ENCODE results near the gene DGKG.

The DGKG gene

DNA sequence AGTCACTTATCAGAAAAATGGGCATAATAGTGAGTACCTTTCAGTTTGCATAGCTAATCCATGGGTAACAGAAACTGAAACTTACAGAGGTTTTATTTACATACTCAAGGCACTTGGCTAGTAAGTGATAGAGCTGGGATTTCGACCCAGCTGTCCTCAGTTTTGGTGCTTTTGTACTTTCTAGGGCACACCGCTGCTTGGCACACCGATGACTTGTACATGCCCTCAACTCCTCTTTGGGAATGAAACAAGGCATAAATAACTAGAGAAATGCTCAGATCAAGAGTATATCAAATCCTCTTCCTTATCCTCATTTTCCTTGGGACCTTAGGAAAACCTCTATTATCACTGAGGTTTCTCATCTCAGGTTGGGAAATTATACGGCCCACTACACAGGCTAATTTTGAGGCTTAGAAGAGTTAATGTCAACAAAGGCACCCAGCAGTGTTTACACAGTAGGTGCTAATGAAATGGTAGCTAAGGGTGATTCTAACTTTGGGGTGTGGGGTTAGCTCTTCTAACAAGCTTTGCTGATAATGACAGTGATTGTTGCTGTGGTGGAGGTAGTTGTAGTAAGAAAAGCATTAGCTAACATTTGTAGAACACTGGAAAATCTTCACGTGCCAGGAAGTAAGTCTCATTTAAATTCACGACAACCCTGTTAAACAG, 20.3 kb upstream of the DGKG start:
- Histone ChIP-seq H3K27ac (ENCODE audit: low read length) (no peak overlapping the region), H3K9ac (ENCODE audit: low read length) (no peak overlapping the region), H3K4me3 (ENCODE audit: low read length) (no peak overlapping the region), H3K9me3 (ENCODE audit: control insufficient read depth, low read depth, low read length) (no peaks in the 10 kb centered on the region), H3K4me1 (ENCODE audit: control insufficient read depth, low read depth, low read length) (no peaks in the 10 kb centered on the region), H3K36me3 (ENCODE audit: control insufficient read depth, low read depth, low read length) (no peaks in the 10 kb centered on the region), H3K27me3 (ENCODE audit: control insufficient read depth, insufficient read depth, low read length) (no peaks in the 10 kb centered on the region)

- no peak overlapping the region for H3K27ac ChIP-seq (ENCODE audit: low read length)
- no peaks in the 10 kb centered on the region for H3K36me3 ChIP-seq (ENCODE audit: control insufficient read depth, low read depth, low read length)
- H3K9me3 ChIP-seq (ENCODE audit: control insufficient read depth, low read depth, low read length) = no peaks in the 10 kb centered on the region
- no peaks in the 10 kb centered on the region for H3K27me3 ChIP-seq (ENCODE audit: control insufficient read depth, insufficient read depth, low read length)
- no peak overlapping the region for H3K9ac ChIP-seq (ENCODE audit: low read length)
- H3K4me1 ChIP-seq (ENCODE audit: control insufficient read depth, low read depth, low read length) = no peaks in the 10 kb centered on the region
- no peak overlapping the region for H3K4me3 ChIP-seq (ENCODE audit: low read length)
These were observed 19.6 kb upstream of the DGKG start for GRCh38 chr3:186381424-186382216.

DNA sequence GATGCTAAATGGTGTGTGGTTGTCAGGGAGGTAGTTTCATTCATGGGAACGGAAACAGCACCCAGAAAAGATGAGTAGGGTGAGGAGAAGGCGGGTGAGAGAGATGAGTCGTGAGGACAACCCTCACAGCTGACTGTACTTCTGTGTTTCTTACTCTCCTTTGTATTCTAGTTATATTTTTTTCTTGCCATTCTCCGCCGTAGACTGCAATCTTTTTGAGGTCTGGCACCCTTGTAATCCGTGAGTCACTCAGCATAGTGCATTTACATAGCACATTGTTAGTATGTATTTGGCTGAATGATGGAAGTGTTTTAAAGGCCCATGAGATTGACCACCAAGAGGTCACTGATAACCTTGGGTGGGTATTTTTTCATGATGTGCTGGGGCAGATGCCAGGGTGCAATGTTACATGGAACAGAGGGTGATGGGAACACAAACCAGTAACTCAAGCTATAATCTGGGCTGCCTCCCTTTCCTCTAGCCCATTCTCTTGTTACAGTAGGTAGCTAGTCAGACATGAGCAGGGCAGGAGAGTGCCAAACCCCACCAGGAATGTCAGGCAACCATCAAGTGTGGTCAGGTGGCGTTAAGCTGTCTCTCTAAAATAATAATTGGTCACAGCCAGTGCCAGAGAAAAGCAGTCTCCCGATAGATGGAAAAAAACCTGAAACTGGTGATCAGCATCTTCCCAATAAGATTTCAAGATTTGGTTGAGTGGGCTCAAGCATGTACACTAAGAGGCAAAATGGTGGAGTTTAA, 18.8 kb upstream of the DGKG start:
- Histone ChIP-seq H3K9me3 (ENCODE audit: control insufficient read depth, low read depth, low read length) (no peaks in the 10 kb centered on the region), H3K9ac (ENCODE audit: low read length) (no peak overlapping the region), H3K27me3 (ENCODE audit: control insufficient read depth, insufficient read depth, low read length) (no peaks in the 10 kb centered on the region), H3K36me3 (ENCODE audit: control insufficient read depth, low read depth, low read length) (no peaks in the 10 kb centered on the region), H3K4me1 (ENCODE audit: control insufficient read depth, low read depth, low read length) (no peaks in the 10 kb centered on the region), H3K4me3 (ENCODE audit: low read length) (no peak overlapping the region), H3K27ac (ENCODE audit: low read length) (no peak overlapping the region)

DNA sequence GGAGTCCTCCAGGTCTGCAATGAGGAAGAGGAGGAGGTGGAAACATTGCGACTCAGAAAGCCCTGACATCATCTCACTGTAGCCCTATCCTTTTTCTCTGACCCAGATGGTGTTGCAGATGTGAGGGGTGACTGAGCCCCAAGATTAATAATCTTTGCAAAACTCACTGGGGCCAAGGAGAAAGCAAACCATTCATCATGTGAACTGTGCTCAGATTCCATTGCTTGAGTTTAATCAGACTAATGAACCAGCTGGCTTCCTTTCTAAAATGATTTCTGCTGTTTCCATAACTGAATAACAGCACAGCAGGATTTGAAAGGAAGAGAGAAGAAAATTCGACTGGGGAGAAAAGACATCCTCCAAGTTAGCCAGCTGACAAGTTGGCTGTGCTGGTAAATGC, 13.4 kb upstream of the DGKG start:
- H3K4me3 ChIP-seq (ENCODE audit: low read length) = no peak overlapping the region
- H3K27ac ChIP-seq (ENCODE audit: low read length) = no peak overlapping the region
- no peaks in the 10 kb centered on the region for H3K27me3 ChIP-seq (ENCODE audit: control insufficient read depth, insufficient read depth, low read length)
- no peaks in the 10 kb centered on the region for H3K4me1 ChIP-seq (ENCODE audit: control insufficient read depth, low read depth, low read length)
- H3K9ac ChIP-seq (ENCODE audit: low read length) = no peak overlapping the region
- H3K36me3 ChIP-seq (ENCODE audit: control insufficient read depth, low read depth, low read length) = no peaks in the 10 kb centered on the region
- H3K9me3 ChIP-seq (ENCODE audit: control insufficient read depth, low read depth, low read length) = no peaks in the 10 kb centered on the region

DNA sequence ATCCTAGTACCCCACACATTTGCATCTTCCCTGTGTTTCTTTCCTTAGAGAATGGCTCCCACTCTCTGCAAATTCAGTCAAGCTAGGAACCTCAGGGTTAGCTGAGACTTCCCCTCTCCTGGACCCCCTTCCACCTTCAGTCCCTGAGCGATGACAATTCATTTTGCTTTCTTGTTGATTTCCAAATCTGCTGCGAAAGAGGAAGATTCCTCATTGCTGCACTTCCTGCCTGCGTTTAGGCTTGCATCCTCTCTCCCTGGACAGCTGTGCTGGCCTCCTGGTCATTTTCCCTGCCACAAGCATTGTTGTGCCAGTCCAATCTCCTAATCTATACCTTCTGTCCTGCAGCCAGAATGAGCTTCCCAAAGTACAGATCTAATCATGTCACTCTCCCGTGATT, 12.3 kb upstream of the DGKG start:
- Histone ChIP-seq H3K27me3 (ENCODE audit: control insufficient read depth, insufficient read depth, low read length) (no peaks in the 10 kb centered on the region), H3K27ac (ENCODE audit: low read length) (no peak overlapping the region), H3K4me3 (ENCODE audit: low read length) (no peak overlapping the region), H3K4me1 (ENCODE audit: control insufficient read depth, low read depth, low read length) (no peaks in the 10 kb centered on the region), H3K9me3 (ENCODE audit: control insufficient read depth, low read depth, low read length) (no peaks in the 10 kb centered on the region), H3K9ac (ENCODE audit: low read length) (no peak overlapping the region), H3K36me3 (ENCODE audit: control insufficient read depth, low read depth, low read length) (no peaks in the 10 kb centered on the region)

DNA sequence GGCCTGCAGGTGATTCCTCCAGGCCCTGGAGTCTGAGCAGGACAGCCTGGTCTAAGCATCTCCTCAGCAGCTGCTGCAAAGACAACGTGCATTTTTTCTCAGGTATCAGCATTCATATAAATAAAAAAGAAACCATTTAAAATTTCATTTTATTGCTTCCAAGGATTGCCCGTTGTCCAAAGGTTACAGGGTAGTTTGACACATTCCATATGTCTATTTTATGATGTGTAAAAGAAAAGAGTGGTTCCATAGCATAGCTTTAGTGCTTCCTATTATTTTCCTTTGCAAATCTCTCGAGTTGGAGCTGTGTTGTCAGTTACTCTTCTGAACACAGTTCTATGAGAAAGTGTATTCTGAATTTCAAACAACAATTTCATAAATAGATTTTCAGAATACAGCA, 7.2 kb upstream of the DGKG start:
- no peak overlapping the region for H3K9ac ChIP-seq (ENCODE audit: low read length)
- no peaks in the 10 kb centered on the region for H3K4me1 ChIP-seq (ENCODE audit: control insufficient read depth, low read depth, low read length)
- no peak overlapping the region for H3K4me3 ChIP-seq (ENCODE audit: low read length)
- no peaks in the 10 kb centered on the region for H3K9me3 ChIP-seq (ENCODE audit: control insufficient read depth, low read depth, low read length)
- H3K27ac ChIP-seq (ENCODE audit: low read length) = no peak overlapping the region
- H3K27me3 ChIP-seq (ENCODE audit: control insufficient read depth, insufficient read depth, low read length) = peaks cover 16% of the 10 kb centered on the region
- H3K36me3 ChIP-seq (ENCODE audit: control insufficient read depth, low read depth, low read length) = no peaks in the 10 kb centered on the region

- H3K36me3 ChIP-seq (ENCODE audit: control insufficient read depth, low read depth, low read length) = no peaks in the 10 kb centered on the region
- H3K27ac ChIP-seq (ENCODE audit: low read length) = no peak overlapping the region
- H3K9ac ChIP-seq (ENCODE audit: low read length) = no peak overlapping the region
- peaks cover 21% of the 10 kb centered on the region for H3K27me3 ChIP-seq (ENCODE audit: control insufficient read depth, insufficient read depth, low read length)
- no peaks in the 10 kb centered on the region for H3K4me1 ChIP-seq (ENCODE audit: control insufficient read depth, low read depth, low read length)
- H3K9me3 ChIP-seq (ENCODE audit: control insufficient read depth, low read depth, low read length) = no peaks in the 10 kb centered on the region
- no peak overlapping the region for H3K4me3 ChIP-seq (ENCODE audit: low read length)
These were observed 6.7 kb upstream of the DGKG start for GRCh38 chr3:186368717-186369116.

DNA sequence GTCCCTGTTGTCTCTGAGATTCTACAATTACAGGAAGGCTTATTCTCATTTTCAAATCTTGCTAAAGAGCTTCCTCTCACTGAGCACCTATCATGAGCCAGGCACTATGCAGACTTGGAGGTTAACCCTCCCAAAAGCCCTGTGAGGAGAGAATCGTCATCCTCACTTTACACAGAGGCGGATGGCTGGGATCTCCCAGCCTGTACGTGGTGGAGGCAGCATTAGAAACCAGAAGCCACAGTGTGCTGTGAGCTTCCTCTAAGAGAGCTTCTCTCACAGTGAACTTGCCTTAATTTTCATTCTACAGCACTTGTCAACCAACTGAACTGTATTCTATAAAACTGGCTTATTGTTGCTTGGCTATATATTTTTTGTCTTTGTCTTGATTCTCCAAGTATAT, 6.1 kb upstream of the DGKG start:
- Histone ChIP-seq H3K4me3 (ENCODE audit: low read length) (no peak overlapping the region), H3K9ac (ENCODE audit: low read length) (no peak overlapping the region), H3K9me3 (ENCODE audit: control insufficient read depth, low read depth, low read length) (no peaks in the 10 kb centered on the region), H3K27ac (ENCODE audit: low read length) (no peak overlapping the region), H3K27me3 (ENCODE audit: control insufficient read depth, insufficient read depth, low read length) (peaks cover 26% of the 10 kb centered on the region), H3K36me3 (ENCODE audit: control insufficient read depth, low read depth, low read length) (no peaks in the 10 kb centered on the region), H3K4me1 (ENCODE audit: control insufficient read depth, low read depth, low read length) (no peaks in the 10 kb centered on the region)

DNA sequence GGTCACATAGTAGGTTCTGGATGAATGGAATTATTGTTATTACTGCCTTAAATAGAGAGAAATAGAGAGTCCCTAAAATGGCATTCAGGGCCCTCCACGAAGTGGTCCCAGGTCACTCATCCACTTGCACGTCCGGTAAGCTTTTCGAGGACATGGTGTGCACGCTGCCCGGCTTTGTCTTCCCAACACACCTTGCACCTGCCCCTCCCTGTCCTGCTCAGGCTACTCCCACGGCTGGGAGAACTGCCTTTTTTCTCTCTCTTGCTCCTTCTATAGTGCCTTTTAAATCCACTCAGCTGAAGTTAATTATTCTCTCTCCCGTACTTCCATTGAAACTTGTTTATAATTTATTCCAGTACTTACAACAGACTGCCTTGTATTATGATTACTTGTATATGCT, 5.6 kb upstream of the DGKG start:
- Histone ChIP-seq H3K4me3 (ENCODE audit: low read length) (no peak overlapping the region), H3K27me3 (ENCODE audit: control insufficient read depth, insufficient read depth, low read length) (peaks cover 31% of the 10 kb centered on the region), H3K4me1 (ENCODE audit: control insufficient read depth, low read depth, low read length) (no peaks in the 10 kb centered on the region), H3K9ac (ENCODE audit: low read length) (no peak overlapping the region), H3K27ac (ENCODE audit: low read length) (no peak overlapping the region), H3K9me3 (ENCODE audit: control insufficient read depth, low read depth, low read length) (no peaks in the 10 kb centered on the region), H3K36me3 (ENCODE audit: control insufficient read depth, low read depth, low read length) (no peaks in the 10 kb centered on the region)

DNA sequence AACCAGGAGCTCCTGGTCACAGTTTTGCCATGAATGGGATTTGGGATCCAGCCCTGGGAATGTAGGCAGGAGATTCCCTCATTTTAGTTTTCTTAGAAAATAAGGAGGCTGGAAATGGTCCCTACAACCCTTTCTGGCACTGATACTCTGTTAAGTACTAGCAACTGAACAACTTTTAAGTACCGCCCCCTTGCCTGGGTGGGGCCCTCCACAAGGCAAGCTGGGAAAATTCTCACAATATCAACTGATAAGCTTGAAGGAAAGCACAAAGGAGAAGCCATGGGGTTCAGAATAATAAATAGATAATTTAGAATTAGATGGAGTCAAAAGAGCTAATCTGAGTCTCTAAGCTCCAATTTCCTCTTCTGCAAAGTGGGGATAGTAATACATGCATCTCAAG, 4.2 kb upstream of the DGKG start:
- H3K27ac ChIP-seq (ENCODE audit: low read length) = no peak overlapping the region
- no peak overlapping the region for H3K9ac ChIP-seq (ENCODE audit: low read length)
- H3K9me3 ChIP-seq (ENCODE audit: control insufficient read depth, low read depth, low read length) = no peaks in the 10 kb centered on the region
- peaks cover 46% of the 10 kb centered on the region for H3K27me3 ChIP-seq (ENCODE audit: control insufficient read depth, insufficient read depth, low read length)
- H3K4me1 ChIP-seq (ENCODE audit: control insufficient read depth, low read depth, low read length) = peaks cover 4% of the 10 kb centered on the region
- no peak overlapping the region for H3K4me3 ChIP-seq (ENCODE audit: low read length)
- H3K36me3 ChIP-seq (ENCODE audit: control insufficient read depth, low read depth, low read length) = no peaks in the 10 kb centered on the region

DNA sequence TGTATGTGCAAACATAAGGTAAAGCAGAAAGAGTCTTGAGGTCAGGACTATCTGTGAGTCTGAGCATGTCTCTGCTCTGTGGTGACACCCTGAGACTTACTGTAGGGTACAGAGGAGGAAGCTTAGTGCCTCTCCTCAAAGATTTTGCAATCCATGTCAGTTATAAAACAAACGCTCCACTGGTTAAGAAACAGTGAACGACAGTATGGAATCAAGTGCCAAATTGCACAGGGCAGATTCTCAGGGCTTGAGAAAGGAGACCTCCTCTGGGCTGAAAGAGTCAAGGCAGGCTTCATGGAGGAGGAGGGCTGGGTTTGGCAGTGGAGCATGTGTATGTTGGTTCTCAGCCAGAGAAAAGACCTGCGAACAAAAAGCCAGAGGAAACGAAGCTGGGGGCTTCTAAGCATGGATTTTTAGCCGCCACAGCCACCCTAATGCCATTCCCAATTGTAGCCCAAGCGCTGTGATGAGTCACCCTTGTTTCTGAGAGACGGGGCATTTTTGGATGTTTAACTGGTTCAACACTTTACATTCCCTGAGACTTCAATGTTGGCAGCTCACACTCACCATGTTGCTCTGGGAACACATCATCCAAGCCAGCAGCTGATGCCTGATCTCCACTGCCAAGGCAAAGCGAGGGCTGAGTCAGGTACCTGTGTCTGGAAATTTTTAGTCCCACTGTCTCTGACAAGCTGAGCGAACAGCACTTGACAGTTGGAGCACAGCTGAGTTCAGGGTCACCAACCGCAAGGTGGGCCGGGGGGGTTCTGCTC, 3.4 kb upstream of the DGKG start:
- Histone ChIP-seq H3K27ac (ENCODE audit: low read length) (no peak overlapping the region), H3K4me1 (ENCODE audit: control insufficient read depth, low read depth, low read length) (peaks cover 4% of the 10 kb centered on the region), H3K9ac (ENCODE audit: low read length) (no peak overlapping the region), H3K9me3 (ENCODE audit: control insufficient read depth, low read depth, low read length) (no peaks in the 10 kb centered on the region), H3K4me3 (ENCODE audit: low read length) (no peak overlapping the region), H3K36me3 (ENCODE audit: control insufficient read depth, low read depth, low read length) (no peaks in the 10 kb centered on the region), H3K27me3 (ENCODE audit: control insufficient read depth, insufficient read depth, low read length) (peaks cover 54% of the 10 kb centered on the region)
